B cell (primary cell): ENCODE data around the gene MPZ. TPM values are rescaled to one million over a fixed set of nuclear protein-coding genes. Genes with fewer than 3 reads are reported as not detected.
"Not testable (repeated sequence)": the region's sequence is repeated elsewhere in the genome, so short reads cannot be mapped to it uniquely, and the experiment has no call there.

ENCODE experiments used
- ATAC-seq: fragments of 200-7000 bp; cut with Tn5 transposase; one replicate; pipeline ENCODE4 v1.10.0; 2021; ENCODE audit warnings: low read depth, mild to moderate bottlenecking, moderate number of reproducible peaks, moderate library complexity
- CTCF ChIA-PET: fragments of 350-600 bp; sonication (Branson Sonifier 250); formaldehyde crosslinking; loops from one replicate; lab custom pipeline; 2021; ENCODE audit warnings: antibody characterized with exemption, inconsistent platforms; lab: Charles Lee
- POLR2A ChIA-PET: fragments of 350-600 bp; sonication (Branson Sonifier 250); formaldehyde crosslinking; loops from one replicate; lab custom pipeline; 2021; ENCODE audit warnings: antibody characterized with exemption; lab: Charles Lee
- DNase-seq: peaks from one replicate; pipeline ENCODE4 v3.0.0; 2013
- H2AFZ ChIP-seq: 2 replicates; pipeline ENCODE4 v1.6.1; 2012; ENCODE audit warnings: mild to moderate bottlenecking, low read depth, low read length; ENCODE audit not compliant: insufficient read depth, poor library complexity, severe bottlenecking
- H3K27ac ChIP-seq, 2 donors: 1 replicate in 1 of 2; 2 replicates in 1 of 2; pipeline ENCODE4 v1.5.1; 2012 to 2013; ENCODE audit warnings: low read length in 2 of 2, mild to moderate bottlenecking in 2 of 2, moderate library complexity in 1 of 2
- H3K27me3 ChIP-seq, 4 experiments: fragments of 200-600 bp in 1 of 4; sonication (generic) in 1 of 4; replicated peaks in 1 of 4; 1 replicate in 2 of 4; 2 replicates in 2 of 4; pipeline versions ENCODE4 v1.6.1 to v1.7.0; 2013 to 2016; ENCODE audit warnings: low read length in 3 of 4, mild to moderate bottlenecking in 2 of 4, mixed read lengths in 1 of 4, moderate library complexity in 1 of 4; ENCODE audit not compliant: insufficient read depth in 4 of 4, control insufficient read depth in 3 of 4; ENCODE audit errors: control extremely low read depth in 1 of 4
- H3K36me3 ChIP-seq, 2 experiments: replicated peaks in 1 of 2; 1 replicate in 1 of 2; 2 replicates in 1 of 2; pipeline versions ENCODE4 v1.6.1 to v1.7.1; 2013; ENCODE audit warnings: low read length in 1 of 2; ENCODE audit not compliant: insufficient read depth in 2 of 2, control insufficient read depth in 1 of 2; ENCODE audit errors: control extremely low read depth in 1 of 2, extremely low read depth in 1 of 2
- H3K4me1 ChIP-seq, 2 donors: fragments of 200-600 bp in 1 of 2; sonication (generic) in 1 of 2; 1 replicate in 1 of 2; 2 replicates in 1 of 2; pipeline versions ENCODE4 v1.5.1 to v1.6.1; 2013 to 2017; ENCODE audit warnings: low read length in 2 of 2; ENCODE audit not compliant: control insufficient read depth in 2 of 2, insufficient read depth in 2 of 2
- H3K4me2 ChIP-seq: replicated peaks from 2 replicates; pipeline ENCODE3; 2012; ENCODE audit warnings: mild to moderate bottlenecking, low read depth, low read length; ENCODE audit not compliant: poor library complexity, severe bottlenecking
- H3K4me3 ChIP-seq, 5 experiments: fragments of 200-600 bp in 1 of 5; sonication (generic) in 1 of 5; 1 replicate in 3 of 5; 2 replicates in 2 of 5; pipeline versions ENCODE4 v1.5.1 to v1.7.0; 2011 to 2016; ENCODE audit warnings: low read length in 4 of 5, mild to moderate bottlenecking in 4 of 5, low read depth in 2 of 5, control low read depth in 1 of 5, moderate library complexity in 1 of 5; ENCODE audit not compliant: insufficient read depth in 1 of 5; ENCODE audit errors: control extremely low read depth in 1 of 5, extremely low read depth in 1 of 5
- H3K79me2 ChIP-seq: fragments of 200-600 bp; sonication (generic); one replicate; pipeline ENCODE4 v1.6.0; 2016; ENCODE audit warnings: low read length; ENCODE audit not compliant: control insufficient read depth, insufficient read depth
- H3K9ac ChIP-seq: fragments of 200-600 bp; sonication (generic); 2 replicates; pipeline ENCODE4 v1.6.1; 2017; ENCODE audit warnings: mild to moderate bottlenecking, low read length, moderate library complexity
- H3K9me3 ChIP-seq, 3 donors: one replicate each; pipeline versions ENCODE4 v1.6.1 to v1.7.1; 2013; ENCODE audit warnings: low read length in 2 of 3; ENCODE audit not compliant: control insufficient read depth in 2 of 3, insufficient read depth in 1 of 3; ENCODE audit errors: control extremely low read depth in 1 of 3
- H4K20me1 ChIP-seq: 2 replicates; pipeline ENCODE4 v1.6.0; 2012; ENCODE audit warnings: mild to moderate bottlenecking, low read length; ENCODE audit not compliant: insufficient read depth, control insufficient read depth, poor library complexity, severe bottlenecking
- H3K27ac Mint-ChIP-seq: one replicate; pipeline ENCODE4 v1.8.0; 2021; ENCODE audit warnings: mixed read lengths
- H3K27me3 Mint-ChIP-seq: one replicate; pipeline ENCODE4 v1.8.0; 2021; ENCODE audit warnings: mixed read lengths
- H3K4me1 Mint-ChIP-seq: one replicate; pipeline ENCODE4 v1.8.0; 2021; ENCODE audit warnings: mixed read lengths
- H3K4me3 Mint-ChIP-seq: one replicate; pipeline ENCODE4 v1.8.0; 2021; ENCODE audit warnings: mixed read lengths
- H3K9me3 Mint-ChIP-seq: one replicate; pipeline ENCODE4 v1.8.0; 2022; ENCODE audit warnings: mixed read lengths; ENCODE audit not compliant: insufficient read depth
- CTCF ChIP-seq: fragments of 200-600 bp; IDR thresholded peaks from one replicate; pipeline ENCODE4 v1.8.0; 2022; ENCODE audit warnings: antibody characterized with exemption, mild to moderate bottlenecking
- EZH2 ChIP-seq: IDR thresholded peaks from 2 replicates; pipeline ENCODE4 v1.6.1; 2012; ENCODE audit warnings: borderline replicate concordance, low read depth, mild to moderate bottlenecking, moderate library complexity, low read length; ENCODE audit not compliant: insufficient read depth, poor library complexity, severe bottlenecking
- WGBS: methylation state at CpG from one replicate; pipeline ENCODE4 v1.1.5; 2013; ENCODE audit warnings: missing lambda C conversion rate; ENCODE audit not compliant: insufficient coverage; 5-methylcytosine and 5-hydroxymethylcytosine counted together
- intact Hi-C: fragments of 100-400 bp; cut with micrococcal nuclease; formaldehyde crosslinking; loops from one replicate; pipeline ENCODE4 v1.10.0; 2022
- polyA plus RNA-seq: library from polyadenylated mRNA; depleted of rRNA; stranded (reverse); fragments of >200 nt; gene quantifications from 2 replicates; pipeline ENCODE4 v1.2.3, GENCODE V29; 2012
- total RNA-seq, 2 donors: library from RNA; stranded (reverse); fragments of 120-200 nt in 1 of 2; gene quantifications; 1 replicate in 1 of 2; 2 replicates in 1 of 2; pipeline versions ENCODE4 v1.2.3 to v1.2.4, GENCODE V29; 2013 to 2022

MPZ gene
- total and polyA plus RNA-seq, 2 donors (not counting 1 experiment from before 2014, with no cell fraction given): 4.3 to 12.9 TPM

DNA sequence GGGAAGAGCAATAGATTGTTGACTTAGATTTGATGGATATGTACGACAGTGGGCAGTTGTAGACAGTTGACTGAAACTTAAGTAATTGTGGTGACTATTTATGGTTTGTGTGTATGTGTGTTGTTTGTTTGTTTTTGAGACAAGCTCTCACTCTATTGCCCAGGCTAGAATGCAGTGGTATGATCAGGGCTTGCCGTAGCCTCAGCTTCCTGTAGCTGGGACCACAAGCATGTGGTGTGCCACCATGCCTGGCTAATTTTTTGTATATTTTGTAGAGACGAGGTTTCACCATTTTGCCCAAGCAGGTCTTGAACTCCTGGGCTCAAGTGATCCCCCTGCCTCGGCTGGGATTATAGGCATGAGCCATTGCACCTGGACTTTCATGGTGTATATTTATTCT is 14.3 kb upstream of the MPZ start:
- Mint-ChIP-seq H3K27ac (no peak overlapping the region), H3K27me3 (no peaks in the 10 kb centered on the region), H3K9me3 (no peaks in the 10 kb centered on the region), H3K4me1 (no peaks in the 10 kb centered on the region), H3K4me3 (no peak overlapping the region)
- TF ChIP-seq EZH2: no peak
- no peak for TF ChIP-seq CTCF
- Histone ChIP-seq H2AFZ (no peak overlapping the region), H3K27ac (no peak overlapping the region), H4K20me1 (no peaks in the 10 kb centered on the region), H3K9ac (no peak overlapping the region), H3K4me3 (no peak overlapping the region), H3K4me1 (no peaks in the 10 kb centered on the region), H3K4me2 (no peak overlapping the region), H3K36me3 (peaks cover 5 to 20% of the 10 kb centered on the region in 2 experiments), H3K9me3 (no peaks in the 10 kb centered on the region), H3K79me2 (peaks cover 25% of the 10 kb centered on the region), H3K27me3 (no peaks in the 10 kb centered on the region)
- 60% methylated on average over 3 of the region's 4 CpGs for WGBS
- ChIA-PET CTCF (no interaction called here), POLR2A (no interaction called here)
- intact Hi-C loops: no loop called here
- DNase-seq (no peak), ATAC-seq (no peak)

DNA sequence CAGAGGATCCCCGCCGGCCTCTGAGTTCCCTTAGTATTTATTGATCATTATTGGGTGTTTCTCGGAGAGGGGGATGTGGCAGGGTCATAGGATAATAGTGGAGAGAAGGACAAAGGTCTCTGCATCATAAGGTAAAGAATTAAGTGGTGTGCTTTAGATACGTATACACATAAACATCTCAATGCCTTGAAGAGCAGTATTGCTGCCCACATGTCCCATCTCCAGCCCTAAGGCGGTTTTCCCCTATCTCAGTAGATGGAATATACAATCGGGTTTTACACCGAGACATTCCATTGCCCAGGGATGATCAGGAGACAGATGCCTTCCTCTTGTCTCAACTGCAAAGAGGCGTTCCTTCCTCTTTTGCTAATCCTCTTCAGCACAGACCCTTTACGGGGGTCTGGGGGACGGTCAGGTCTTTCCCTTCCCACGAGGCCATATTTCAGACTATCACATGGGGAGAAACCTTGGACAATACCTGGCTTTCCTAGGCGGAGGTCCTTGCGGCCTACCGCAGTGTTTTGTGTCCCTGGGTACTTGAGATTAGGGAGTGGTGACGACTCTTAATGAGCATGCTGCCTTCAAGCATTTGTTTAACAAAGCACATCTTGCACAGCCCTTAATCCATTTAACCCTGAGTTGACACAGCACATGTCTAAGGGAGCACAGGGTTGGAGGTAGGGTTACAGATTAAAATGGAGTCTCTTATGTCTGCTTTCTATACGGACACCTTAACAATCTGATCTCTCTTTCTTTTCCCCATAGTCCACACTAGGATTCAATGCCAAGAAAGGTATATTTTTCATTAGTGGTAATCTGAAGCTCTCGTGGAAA is 6.3 kb upstream of the MPZ start:
- Mint-ChIP-seq H3K4me3 (peak overlapping the region; percentile 90), H3K4me1 (peaks cover 25% of the 10 kb centered on the region)
- intact Hi-C loops: loop anchor here (2.0 kb wide), 1 partner anchor 89 kb away; the partner anchor contains the start of gene TOMM40L
- not testable (repeated sequence) for DNase-seq, H3K9me3 ChIP-seq, ATAC-seq, H3K27me3 ChIP-seq, H3K36me3 ChIP-seq, H3K27ac ChIP-seq, H3K4me2 ChIP-seq, H4K20me1 ChIP-seq, H3K9ac ChIP-seq, H2AFZ ChIP-seq, H3K27ac Mint-ChIP-seq, H3K9me3 Mint-ChIP-seq, H3K27me3 Mint-ChIP-seq, H3K4me3 ChIP-seq
- H3K4me1 ChIP-seq: peaks cover 8 to 15% of the 10 kb centered on the region in 2 donors
- WGBS: 97% methylated on average over 8 of the region's 17 CpGs
- CTCF ChIA-PET: interaction anchor here (1.1 kb wide), 1 partner anchor 25 kb away, joined by 3 read pairs; no protein-coding TSS in a partner anchor
- POLR2A ChIA-PET: interaction anchor here (0.7 kb wide), 2 partner anchors 8 to 99 kb away, joined by 3 read pairs; no protein-coding TSS in a partner anchor
- H3K79me2 ChIP-seq: peaks cover 31% of the 10 kb centered on the region
